Muscle of leg (tissue), 11 donors: Measurements from ENCODE around the gene MAPK7. TPM values are rescaled to one million over a fixed set of nuclear protein-coding genes. Genes with fewer than 3 reads are reported as not detected.

ENCODE experiments used
- DNase-seq: peaks from one replicate; pipeline ENCODE4 v3.0.0; 2013
- H3K27ac ChIP-seq: one replicate; pipeline ENCODE4 v1.5.1; 2013; ENCODE audit warnings: mild to moderate bottlenecking, low read length, control low read depth
- H3K27me3 ChIP-seq: one replicate; pipeline ENCODE4 v1.6.1; 2013; ENCODE audit warnings: low read length; ENCODE audit not compliant: control insufficient read depth, insufficient read depth
- H3K36me3 ChIP-seq: one replicate; pipeline ENCODE4 v1.6.1; 2013; ENCODE audit warnings: low read length; ENCODE audit not compliant: control insufficient read depth, insufficient read depth
- H3K4me1 ChIP-seq: one replicate; pipeline ENCODE4 v1.6.1; 2013; ENCODE audit warnings: low read length; ENCODE audit not compliant: control insufficient read depth, insufficient read depth
- H3K4me3 ChIP-seq: one replicate; pipeline ENCODE4 v1.5.1; 2013; ENCODE audit warnings: low read length, control low read depth
- H3K9me3 ChIP-seq: replicated peaks from 2 replicates; pipeline ENCODE4 v1.6.1; 2013; ENCODE audit warnings: low read depth, low read length; ENCODE audit not compliant: control insufficient read depth
- WGBS: methylation state at CpG from one replicate; pipeline ENCODE4 v1.1.5; 2013; ENCODE audit warnings: missing lambda C conversion rate; ENCODE audit not compliant: insufficient coverage; 5-methylcytosine and 5-hydroxymethylcytosine counted together
- polyA plus RNA-seq, 8 donors: library from polyadenylated mRNA; unstranded; fragments of 120-200 nt; gene quantifications; one replicate each; pipeline versions ENCODE4 v1.2.1 to v1.2.3, GENCODE V29; 2013; ENCODE audit warnings: inconsistent platforms in 1 of 8, low replicate concordance in 1 of 8; ENCODE audit not compliant: insufficient read length in 8 of 8, insufficient read depth in 1 of 8
- total RNA-seq: library from RNA; stranded (reverse); fragments of 120-200 nt; gene quantifications from one replicate; pipeline ENCODE4 v1.2.4, GENCODE V29; 2013

MAPK7 gene
- total and polyA plus RNA-seq, 9 donors: 8.4 to 28.4 (median 25.1) TPM

- Histone ChIP-seq H3K27me3 (no peaks in the 10 kb centered on the region), H3K4me3 (peak overlapping the region; percentile 57), H3K9me3 (no peaks in the 10 kb centered on the region), H3K27ac (peak overlapping the region; percentile 98), H3K36me3 (peaks cover 44% of the 10 kb centered on the region), H3K4me1 (peaks cover 75% of the 10 kb centered on the region)
- DNase-seq: peak; percentile 71
- WGBS: 18% methylated on average over 14 of the region's 20 CpGs
Observed at GRCh38 chr17:19386051-19386929, 8.0 kb downstream of the MAPK7 start.

DNA sequence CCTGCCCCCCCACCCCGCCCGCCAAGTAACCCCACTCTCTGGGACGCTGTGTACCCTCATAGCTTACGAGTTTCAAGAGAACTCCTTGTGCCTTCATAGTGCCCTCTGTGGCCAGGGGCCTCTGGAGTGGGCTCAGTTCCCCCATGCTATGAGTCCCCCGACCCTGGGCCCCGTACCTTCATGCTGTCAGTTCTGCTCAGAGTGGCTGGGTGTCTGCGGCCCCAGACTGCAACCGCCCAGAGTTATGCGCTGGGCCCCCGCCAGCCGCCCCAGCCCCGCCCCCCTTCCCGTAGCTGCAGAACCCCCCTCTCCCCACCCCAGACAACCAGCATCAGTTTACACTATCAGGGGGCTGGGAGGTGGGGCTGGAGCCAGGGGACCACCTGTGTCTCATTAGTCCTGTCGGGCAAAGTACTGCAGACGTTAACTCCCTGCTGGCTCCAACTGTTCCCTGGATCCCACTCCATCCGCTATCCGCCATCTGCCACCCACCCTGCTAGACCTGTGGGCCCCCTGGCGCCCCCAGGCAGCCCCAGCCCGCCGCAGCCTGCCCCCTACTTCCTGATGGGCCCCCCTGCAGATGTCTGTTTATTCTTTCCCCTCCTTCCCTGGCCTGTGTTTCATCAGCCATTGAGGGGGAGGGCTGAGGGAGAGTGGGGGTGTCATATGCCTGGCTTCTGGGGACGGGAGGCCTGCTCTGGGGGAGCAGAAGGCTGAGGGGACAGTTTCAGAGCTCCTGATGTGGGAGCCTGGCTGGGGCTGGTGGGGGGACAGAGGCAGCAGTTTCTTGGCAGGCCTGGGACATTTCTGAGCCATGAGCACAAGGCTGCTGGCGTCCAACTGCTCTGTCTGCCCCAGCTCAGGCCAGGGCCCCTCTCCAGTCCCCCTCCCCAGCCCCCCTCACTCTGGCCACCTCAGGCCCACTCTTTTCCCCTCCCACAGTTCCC, 8.9 kb downstream of the MAPK7 start, which contains the start of gene MFAP4:
TSS of gene MFAP4 (minus strand) at position 217 of the 947 bp plus-strand sequence. CDS start at position 182, 35 bp downstream.
- peak; percentile 98 for DNase-seq
- Histone ChIP-seq H3K27ac (peak within 1 kb of the TSS; percentile 98), H3K36me3 (peaks cover 34% of the 10 kb centered on the region), H3K4me1 (peaks cover 73% of the 10 kb centered on the region), H3K27me3 (no peaks in the 10 kb centered on the region), H3K9me3 (no peaks in the 10 kb centered on the region), H3K4me3 (peak within 1 kb of the TSS; percentile 57)
- 1% methylated on average over 13 of the region's 22 CpGs for WGBS

DNA sequence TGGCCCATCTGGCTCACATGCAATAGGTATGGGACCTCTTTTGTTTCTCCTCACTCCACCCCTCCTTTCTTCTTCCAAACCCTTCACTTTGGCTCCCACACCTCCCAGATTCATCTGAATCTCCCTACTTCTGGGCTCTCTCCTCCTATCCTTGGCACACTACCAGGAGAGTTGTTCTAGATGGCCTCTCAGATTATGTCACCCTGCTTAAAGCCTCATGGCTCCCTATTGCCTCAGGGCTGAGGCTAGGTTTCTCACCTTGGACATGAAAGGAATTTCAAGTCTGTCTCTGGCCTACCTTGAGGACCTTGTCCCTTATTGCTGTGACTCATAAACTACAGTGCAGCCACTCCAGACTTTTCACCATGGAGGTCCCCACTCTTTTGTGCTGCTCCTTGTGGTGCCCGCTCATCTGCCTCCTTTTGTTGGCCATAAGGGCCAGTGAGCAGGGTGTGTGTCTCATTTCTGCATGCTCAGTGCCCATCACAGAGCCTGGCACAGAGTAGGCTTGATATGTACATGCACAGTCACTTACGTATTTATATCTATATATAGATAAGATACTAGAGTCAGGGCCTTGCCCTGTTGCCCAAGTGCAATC, 9.7 kb downstream of the MAPK7 start:
- no peaks in the 10 kb centered on the region for H3K27me3 ChIP-seq
- peak; percentile 97 for DNase-seq
- 100% methylated on average over 1 of the region's 2 CpGs for WGBS
- H3K4me1 ChIP-seq: peaks cover 66% of the 10 kb centered on the region
- peak overlapping the region; percentile 98 for H3K27ac ChIP-seq
- no peaks in the 10 kb centered on the region for H3K9me3 ChIP-seq
- H3K36me3 ChIP-seq: peaks cover 27% of the 10 kb centered on the region
- H3K4me3 ChIP-seq: no peak overlapping the region

DNA sequence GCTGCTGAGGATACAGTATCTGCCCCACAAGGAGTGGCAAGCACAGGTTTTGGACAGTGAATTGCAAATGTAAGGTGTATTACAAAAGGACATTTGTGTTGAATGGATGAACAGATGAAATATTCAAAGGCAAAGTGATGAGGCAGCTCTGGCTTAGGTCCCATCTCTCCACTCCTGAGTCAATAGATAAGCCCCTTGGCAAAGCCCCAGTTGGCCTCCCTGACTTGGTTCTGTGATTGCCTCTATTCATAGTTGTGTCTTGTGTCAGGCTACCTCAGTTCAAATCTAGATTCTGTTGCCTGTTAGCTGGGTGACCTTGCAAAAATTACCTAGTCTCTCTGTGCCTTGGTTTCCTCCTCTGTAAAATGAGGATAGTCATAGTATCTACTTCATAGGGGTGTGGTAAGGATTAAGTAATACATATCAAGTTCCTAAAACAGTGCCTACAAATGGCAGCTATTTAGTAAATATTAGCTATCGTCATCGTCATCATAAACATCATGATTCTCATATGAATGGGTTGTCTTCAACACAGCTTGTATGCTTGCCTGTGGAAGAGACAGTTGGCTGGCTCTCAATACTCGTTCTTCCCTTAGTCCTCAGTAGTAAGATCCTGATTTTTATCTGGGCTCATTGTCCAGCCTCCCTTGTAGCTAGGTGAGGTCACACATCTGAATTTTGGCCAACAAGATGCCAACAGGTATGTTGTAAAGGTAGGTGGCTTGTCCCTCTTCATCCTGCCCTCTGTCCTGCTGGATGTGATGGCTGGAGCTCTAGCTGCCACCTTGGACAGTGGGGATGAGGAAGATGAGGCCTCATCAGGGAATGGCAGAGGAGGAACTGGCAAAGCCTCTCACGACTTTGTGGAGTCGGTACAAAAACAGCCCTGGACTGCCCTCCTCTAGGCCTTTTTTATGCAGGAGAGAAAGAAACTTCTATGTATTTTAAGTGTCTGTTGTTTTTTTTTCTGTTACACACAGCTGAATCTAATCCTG, 10.8 kb downstream of the MAPK7 start:
- Histone ChIP-seq H3K4me1 (peaks cover 55% of the 10 kb centered on the region), H3K4me3 (no peak overlapping the region), H3K36me3 (peaks cover 16% of the 10 kb centered on the region), H3K27ac (peak overlapping the region; percentile 98), H3K9me3 (no peaks in the 10 kb centered on the region), H3K27me3 (no peaks in the 10 kb centered on the region)
- DNase-seq: no peak
- WGBS: no CpG with 5 or more reads among the region's 5 CpGs

GRCh38 chr17:19390951-19391350, 12.7 kb downstream of the MAPK7 start:
- H3K4me1 ChIP-seq: peaks cover 36% of the 10 kb centered on the region
- no peak overlapping the region for H3K4me3 ChIP-seq
- no CpG with 5 or more reads among the region's 2 CpGs for WGBS
- no peaks in the 10 kb centered on the region for H3K36me3 ChIP-seq
- H3K27ac ChIP-seq: no peak overlapping the region
- no peaks in the 10 kb centered on the region for H3K9me3 ChIP-seq
- no peak for DNase-seq
- H3K27me3 ChIP-seq: no peaks in the 10 kb centered on the region

DNA sequence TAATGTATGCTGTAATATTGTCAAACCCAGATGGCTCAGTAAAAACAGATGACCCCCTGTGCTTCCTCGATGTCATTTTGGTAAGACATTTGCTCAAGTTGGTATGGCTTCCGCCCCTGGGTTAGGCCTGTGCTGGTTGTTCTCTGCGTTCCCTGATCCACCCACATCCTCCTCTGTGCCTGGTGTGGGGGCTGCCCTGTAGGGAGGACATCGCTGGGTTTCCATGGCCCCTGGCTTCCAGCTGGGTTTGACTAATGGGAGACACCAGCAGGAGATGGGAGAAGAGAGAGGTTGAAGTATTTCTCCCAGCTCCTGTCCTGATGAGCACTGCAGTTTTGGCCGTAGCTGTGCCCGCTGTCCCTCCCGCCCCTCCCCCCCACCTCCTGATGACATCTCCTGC, 13.1 kb downstream of the MAPK7 start:
- H3K4me1 ChIP-seq: peaks cover 31% of the 10 kb centered on the region
- no peaks in the 10 kb centered on the region for H3K36me3 ChIP-seq
- no peak overlapping the region for H3K27ac ChIP-seq
- no peaks in the 10 kb centered on the region for H3K9me3 ChIP-seq
- no peaks in the 10 kb centered on the region for H3K27me3 ChIP-seq
- H3K4me3 ChIP-seq: no peak overlapping the region
- no peak for DNase-seq
- WGBS: 80% methylated on average over 1 of the region's 7 CpGs

GRCh38 chr17:19392303-19392702, 14.0 kb downstream of the MAPK7 start:
- 60% methylated on average over 3 of the region's 7 CpGs for WGBS
- H3K27ac ChIP-seq: no peak overlapping the region
- no peak for DNase-seq

GRCh38 chr17:19397556-19398041, 19.3 kb downstream of the MAPK7 start:
- Histone ChIP-seq H3K27ac (no peak overlapping the region), H3K9me3 (no peaks in the 10 kb centered on the region), H3K4me1 (peaks cover 25% of the 10 kb centered on the region), H3K36me3 (no peaks in the 10 kb centered on the region), H3K4me3 (no peak overlapping the region), H3K27me3 (peaks cover 2% of the 10 kb centered on the region)
- DNase-seq: peak; percentile 4
- 49% methylated on average over 3 of the region's 6 CpGs for WGBS

More at GRCh38 chr17:19392303-19392702, 14.0 kb downstream of the MAPK7 start:
- H3K27me3 ChIP-seq: no peaks in the 10 kb centered on the region
- H3K4me3 ChIP-seq: no peak overlapping the region
- no peaks in the 10 kb centered on the region for H3K36me3 ChIP-seq
- H3K9me3 ChIP-seq: no peaks in the 10 kb centered on the region
- peaks cover 24% of the 10 kb centered on the region for H3K4me1 ChIP-seq
